GM23338 (cell line): ENCODE data around the gene INS. TPM values are rescaled to one million over a fixed set of nuclear protein-coding genes. Genes with fewer than 3 reads are reported as not detected.

ENCODE experiments used
- ATAC-seq: fragments of 200-7000 bp; cut with Tn5 transposase; 3 replicates; pipeline ENCODE4 v1.9.1; 2020
- DNase-seq: peaks from one replicate; pipeline ENCODE4 v3.0.0-alpha.2; 2015; ENCODE audit warnings: low spot score
- H2AFZ ChIP-seq: fragments of 200-600 bp; sonication (generic); 2 replicates; pipeline ENCODE4 v1.8.0; 2016; ENCODE audit warnings: antibody characterized with exemption, mild to moderate bottlenecking, moderate library complexity
- H3F3A ChIP-seq: fragments of 200-600 bp; sonication (generic); replicated peaks from 2 replicates; pipeline ENCODE4 v1.8.0; 2017; ENCODE audit warnings: antibody characterized with exemption, mixed run types, low read depth
- H3K27ac ChIP-seq: fragments of 200-600 bp; sonication (generic); 2 replicates; pipeline ENCODE4 v1.6.1; 2016; ENCODE audit warnings: low read depth
- H3K27me3 ChIP-seq: fragments of 200-600 bp; sonication (generic); 2 replicates; pipeline ENCODE4 v1.8.0; 2016; ENCODE audit warnings: mild to moderate bottlenecking, mixed run types, moderate library complexity; ENCODE audit not compliant: insufficient read depth
- H3K36me3 ChIP-seq: fragments of 200-600 bp; sonication (generic); 2 replicates; pipeline ENCODE4 v1.8.0; 2016; ENCODE audit warnings: mild to moderate bottlenecking; ENCODE audit not compliant: insufficient read depth
- H3K4me1 ChIP-seq: fragments of 200-600 bp; sonication (generic); 2 replicates; pipeline ENCODE4 v1.8.0; 2016; ENCODE audit warnings: mild to moderate bottlenecking, moderate library complexity; ENCODE audit not compliant: insufficient read depth
- H3K4me2 ChIP-seq: fragments of 200-600 bp; sonication (generic); 2 replicates; pipeline ENCODE4 v1.7.1; 2017; ENCODE audit warnings: mixed run types
- H3K4me3 ChIP-seq: fragments of 200-600 bp; sonication (generic); 2 replicates; pipeline ENCODE4 v1.6.1; 2016; ENCODE audit warnings: mixed run types
- H3K79me2 ChIP-seq: fragments of 200-600 bp; sonication (generic); replicated peaks from 2 replicates; pipeline ENCODE4 v1.8.0; 2017; ENCODE audit warnings: mild to moderate bottlenecking; ENCODE audit not compliant: insufficient read depth
- H3K9me2 ChIP-seq: fragments of 200-600 bp; sonication (generic); 2 replicates; pipeline ENCODE4 v1.8.0; 2017; ENCODE audit not compliant: insufficient read depth
- H4K20me1 ChIP-seq: fragments of 200-600 bp; sonication (generic); replicated peaks from 2 replicates; pipeline ENCODE4 v1.8.0; 2017; ENCODE audit warnings: mild to moderate bottlenecking; ENCODE audit not compliant: insufficient read depth
- H3K27ac Mint-ChIP-seq: 2 replicates; pipeline ENCODE4 v1.8.0; 2020; ENCODE audit warnings: inconsistent platforms, mild to moderate bottlenecking, moderate library complexity, mixed read lengths
- H3K27me3 Mint-ChIP-seq: 3 replicates; pipeline ENCODE4 v1.8.0; 2022; ENCODE audit warnings: low read depth, mild to moderate bottlenecking, moderate library complexity, mixed read lengths, inconsistent platforms; ENCODE audit not compliant: insufficient read depth, poor library complexity
- H3K36me3 Mint-ChIP-seq: 3 replicates; pipeline ENCODE4 v1.8.0; 2021; ENCODE audit warnings: low read depth, mild to moderate bottlenecking, inconsistent platforms, moderate library complexity, mixed read lengths
- H3K4me1 Mint-ChIP-seq: 3 replicates; pipeline ENCODE4 v1.8.0; 2020; ENCODE audit warnings: mild to moderate bottlenecking, inconsistent platforms, mixed read lengths
- H3K4me3 Mint-ChIP-seq: 3 replicates; pipeline ENCODE4 v1.8.0; 2021; ENCODE audit warnings: moderate library complexity, mild to moderate bottlenecking, inconsistent platforms, mixed read lengths
- H3K9me3 Mint-ChIP-seq: 3 replicates; pipeline ENCODE4 v1.8.0; 2020; ENCODE audit warnings: moderate library complexity, mild to moderate bottlenecking, inconsistent platforms, mixed read lengths
- CREB1 ChIP-seq: fragments of 250-450 bp; sonication (Bioruptor Pico); IDR thresholded peaks from 2 replicates; pipeline ENCODE4 v1.5.0; 2020; ENCODE audit warnings: low read depth, mild to moderate bottlenecking, moderate library complexity
- EZH2 ChIP-seq: fragments of 200-600 bp; sonication (generic); IDR thresholded peaks from one replicate; pipeline ENCODE4 v1.8.0; 2017; ENCODE audit warnings: antibody characterized with exemption, mild to moderate bottlenecking, low read depth; ENCODE audit not compliant: unreplicated experiment
- EZH2phosphoT487 ChIP-seq: fragments of 200-600 bp; sonication (generic); IDR thresholded peaks from one replicate; pipeline ENCODE4 v1.8.1; 2018; ENCODE audit warnings: antibody characterized with exemption; ENCODE audit not compliant: unreplicated experiment
- STAT1 ChIP-seq: IDR thresholded peaks from one replicate; pipeline ENCODE4 v1.6.1; 2016; ENCODE audit warnings: antibody characterized with exemption; ENCODE audit not compliant: unreplicated experiment
- ZNF114 ChIP-seq: fragments of 250-450 bp; sonication (Bioruptor Pico); IDR thresholded peaks from 2 replicates; pipeline ENCODE4 v1.5.0; 2020; ENCODE audit warnings: mild to moderate bottlenecking, moderate library complexity
- ZNF331 ChIP-seq: fragments of 250-450 bp; sonication (Bioruptor Pico); IDR thresholded peaks from 2 replicates; pipeline ENCODE4 v1.5.0; 2020; ENCODE audit warnings: low read depth, mild to moderate bottlenecking, moderate library complexity
- polyA plus RNA-seq: library from polyadenylated mRNA; unstranded; fragments of >200 nt; fragmentation: Nextera tagmentation; extraction: Ambion mirVana; gene quantifications from 2 replicates; pipeline ENCODE4 v1.2.1, GENCODE V29; 2016
- total RNA-seq: library from RNA; depleted of rRNA; stranded (reverse); fragments of >200 nt; shearing (Covaris generic); gene quantifications from 2 replicates; pipeline ENCODE4 v1.2.3, GENCODE V29; 2014
- TF ChIP-seq, protein P1 (sequence below), 2 experiments: fragments of 200-600 bp in 1 of 2; sonication (generic) in 1 of 2; conservative IDR thresholded peaks; 2 replicates each; pipeline versions ENCODE4 v1.5.1 to v1.6.1; 2016 to 2017; ENCODE audit warnings: antibody characterized with exemption in 2 of 2, low read depth in 2 of 2, mild to moderate bottlenecking in 2 of 2, moderate library complexity in 1 of 2
- TF ChIP-seq, protein P2 (sequence below): IDR thresholded peaks from one replicate; pipeline ENCODE4 v1.6.1; 2018; ENCODE audit warnings: antibody characterized with exemption; ENCODE audit not compliant: unreplicated experiment

Gene INS
- total and polyA plus RNA-seq, 2 experiments from 2014 or later = not detected

DNA sequence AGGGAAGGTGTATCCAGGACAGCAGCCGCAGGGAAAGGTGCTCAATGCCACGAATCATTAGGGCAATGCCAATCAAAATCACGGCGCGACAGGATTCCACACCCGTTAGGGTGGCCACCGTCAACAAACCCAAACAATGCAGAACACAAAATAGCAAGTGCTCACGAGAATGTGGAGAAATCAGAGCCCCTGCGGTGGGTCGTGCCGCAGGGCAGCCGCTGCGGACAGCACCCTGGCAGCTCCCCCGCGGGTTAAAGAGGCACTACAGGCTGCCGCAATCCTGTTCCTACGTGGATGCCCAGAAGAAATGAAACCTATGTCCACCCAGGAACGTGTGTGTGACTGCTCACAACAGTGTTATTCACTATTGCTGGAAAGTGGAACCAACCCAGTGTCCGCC is 27.7 kb upstream of the INS start:
- no peak overlapping the region for H2AFZ ChIP-seq

DNA sequence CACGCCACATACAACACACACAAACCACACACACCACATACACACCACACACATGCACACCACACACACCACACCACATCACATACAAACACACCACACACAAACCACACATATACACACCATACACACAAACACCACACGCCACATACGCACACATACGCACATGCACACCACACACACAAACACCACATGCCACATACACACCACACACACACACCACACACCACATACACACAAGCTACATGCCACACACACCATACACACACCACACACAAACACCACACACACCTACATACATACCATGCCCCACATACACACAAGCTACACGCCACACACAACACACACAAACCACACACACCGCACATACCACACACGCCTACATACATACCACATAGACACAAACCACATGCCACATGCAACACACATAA is 26.3 kb upstream of the INS start:
- Mint-ChIP-seq H3K4me3 (no peak overlapping the region), H3K27ac (no peak overlapping the region), H3K9me3 (no peaks in the 10 kb centered on the region), H3K36me3 (no peaks in the 10 kb centered on the region), H3K4me1 (peaks cover 6% of the 10 kb centered on the region; the same call in 2 of the 3 replicates), H3K27me3 (peaks cover 14% of the 10 kb centered on the region)
- no peak for ATAC-seq
- Histone ChIP-seq H3K9me2 (no peaks in the 10 kb centered on the region), H3K4me2 (no peak overlapping the region), H3K27me3 (no peaks in the 10 kb centered on the region), H2AFZ (no peak overlapping the region), H3K4me3 (no peak overlapping the region), H3K36me3 (no peaks in the 10 kb centered on the region), H3K4me1 (no peaks in the 10 kb centered on the region), H3K27ac (no peak overlapping the region), H3F3A (0 out of 2 replicates have a peak, but pooled peaks cover 6% of the 10 kb centered on the region), H3K79me2 (no peaks in the 10 kb centered on the region), H4K20me1 (no peaks in the 10 kb centered on the region)
- no peak for DNase-seq
- TF ChIP-seq, protein P1, sequence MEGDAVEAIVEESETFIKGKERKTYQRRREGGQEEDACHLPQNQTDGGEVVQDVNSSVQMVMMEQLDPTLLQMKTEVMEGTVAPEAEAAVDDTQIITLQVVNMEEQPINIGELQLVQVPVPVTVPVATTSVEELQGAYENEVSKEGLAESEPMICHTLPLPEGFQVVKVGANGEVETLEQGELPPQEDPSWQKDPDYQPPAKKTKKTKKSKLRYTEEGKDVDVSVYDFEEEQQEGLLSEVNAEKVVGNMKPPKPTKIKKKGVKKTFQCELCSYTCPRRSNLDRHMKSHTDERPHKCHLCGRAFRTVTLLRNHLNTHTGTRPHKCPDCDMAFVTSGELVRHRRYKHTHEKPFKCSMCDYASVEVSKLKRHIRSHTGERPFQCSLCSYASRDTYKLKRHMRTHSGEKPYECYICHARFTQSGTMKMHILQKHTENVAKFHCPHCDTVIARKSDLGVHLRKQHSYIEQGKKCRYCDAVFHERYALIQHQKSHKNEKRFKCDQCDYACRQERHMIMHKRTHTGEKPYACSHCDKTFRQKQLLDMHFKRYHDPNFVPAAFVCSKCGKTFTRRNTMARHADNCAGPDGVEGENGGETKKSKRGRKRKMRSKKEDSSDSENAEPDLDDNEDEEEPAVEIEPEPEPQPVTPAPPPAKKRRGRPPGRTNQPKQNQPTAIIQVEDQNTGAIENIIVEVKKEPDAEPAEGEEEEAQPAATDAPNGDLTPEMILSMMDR (conservative IDR thresholded peaks at IDR 0.05; ENCODE audit: low read depth in 2 of 2) = no peak

More for the DNA sequence above, 27.7 kb upstream of the INS start:
- peaks cover 14% of the 10 kb centered on the region for H3K27me3 Mint-ChIP-seq
- H3K4me1 Mint-ChIP-seq = peaks cover 6% of the 10 kb centered on the region; the same call in 1 of the 3 replicates
- H3K4me3 ChIP-seq = no peak overlapping the region
- no peaks in the 10 kb centered on the region for H3K9me2 ChIP-seq
- ATAC-seq (no peak), DNase-seq (no peak)
- H3K9me3 Mint-ChIP-seq = no peaks in the 10 kb centered on the region
- no peaks in the 10 kb centered on the region for H3K27me3 ChIP-seq
- H3K36me3 Mint-ChIP-seq = no peaks in the 10 kb centered on the region
- no peaks in the 10 kb centered on the region for H3K4me1 ChIP-seq
- H3K79me2 ChIP-seq = no peaks in the 10 kb centered on the region
- H4K20me1 ChIP-seq = no peaks in the 10 kb centered on the region
- H3K4me3 Mint-ChIP-seq = no peak overlapping the region
- H3F3A ChIP-seq = 0 out of 2 replicates have a peak, but pooled peaks cover 6% of the 10 kb centered on the region
- no peak overlapping the region for H3K27ac Mint-ChIP-seq
- H3K27ac ChIP-seq = no peak overlapping the region
- TF ChIP-seq ZNF114 (CRISPR knock-in tag) (no peak), ZNF331 (CRISPR knock-in tag) (no peak), EZH2phosphoT487 (no peak), STAT1 (no peak), CREB1 (no peak), EZH2 (no peak)
- TF ChIP-seq, protein P2, sequence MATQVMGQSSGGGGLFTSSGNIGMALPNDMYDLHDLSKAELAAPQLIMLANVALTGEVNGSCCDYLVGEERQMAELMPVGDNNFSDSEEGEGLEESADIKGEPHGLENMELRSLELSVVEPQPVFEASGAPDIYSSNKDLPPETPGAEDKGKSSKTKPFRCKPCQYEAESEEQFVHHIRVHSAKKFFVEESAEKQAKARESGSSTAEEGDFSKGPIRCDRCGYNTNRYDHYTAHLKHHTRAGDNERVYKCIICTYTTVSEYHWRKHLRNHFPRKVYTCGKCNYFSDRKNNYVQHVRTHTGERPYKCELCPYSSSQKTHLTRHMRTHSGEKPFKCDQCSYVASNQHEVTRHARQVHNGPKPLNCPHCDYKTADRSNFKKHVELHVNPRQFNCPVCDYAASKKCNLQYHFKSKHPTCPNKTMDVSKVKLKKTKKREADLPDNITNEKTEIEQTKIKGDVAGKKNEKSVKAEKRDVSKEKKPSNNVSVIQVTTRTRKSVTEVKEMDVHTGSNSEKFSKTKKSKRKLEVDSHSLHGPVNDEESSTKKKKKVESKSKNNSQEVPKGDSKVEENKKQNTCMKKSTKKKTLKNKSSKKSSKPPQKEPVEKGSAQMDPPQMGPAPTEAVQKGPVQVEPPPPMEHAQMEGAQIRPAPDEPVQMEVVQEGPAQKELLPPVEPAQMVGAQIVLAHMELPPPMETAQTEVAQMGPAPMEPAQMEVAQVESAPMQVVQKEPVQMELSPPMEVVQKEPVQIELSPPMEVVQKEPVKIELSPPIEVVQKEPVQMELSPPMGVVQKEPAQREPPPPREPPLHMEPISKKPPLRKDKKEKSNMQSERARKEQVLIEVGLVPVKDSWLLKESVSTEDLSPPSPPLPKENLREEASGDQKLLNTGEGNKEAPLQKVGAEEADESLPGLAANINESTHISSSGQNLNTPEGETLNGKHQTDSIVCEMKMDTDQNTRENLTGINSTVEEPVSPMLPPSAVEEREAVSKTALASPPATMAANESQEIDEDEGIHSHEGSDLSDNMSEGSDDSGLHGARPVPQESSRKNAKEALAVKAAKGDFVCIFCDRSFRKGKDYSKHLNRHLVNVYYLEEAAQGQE = no peak
- TF ChIP-seq, protein P1 (conservative IDR thresholded peaks at IDR 0.05; ENCODE audit: low read depth in 2 of 2) = no peak
- H3K36me3 ChIP-seq = no peaks in the 10 kb centered on the region
- no peak overlapping the region for H3K4me2 ChIP-seq
